ENCODE measurements around the gene NUP98. TPM values are rescaled to one million over a fixed set of nuclear protein-coding genes. Genes with fewer than 3 reads are reported as not detected.

The NUP98 gene
- total and polyA plus RNA-seq, 10 of the 15 experiments (the other 5 are each of a cell fraction or from before 2014, with no cell fraction given) = 21.7 to 108 (median 78.9) TPM

- peak; percentile 38; the same call in 1 of the 2 replicates for TF ChIP-seq EED (IDR thresholded peaks at IDR 0.05; ENCODE audit: low read depth)
- peak; percentile 29 for TF ChIP-seq SP1 (IDR thresholded peaks at IDR 0.05; ENCODE audit: low read depth, low read length)
- TF ChIP-seq ZNF274 (IDR thresholded peaks at IDR 0.05; ENCODE audit: insufficient read depth, insufficient read length) = no peak
- peak; percentile 11; the same call in 1 of the 2 replicates for TF ChIP-seq ZNF592 (IDR thresholded peaks at IDR 0.05)
- TF ChIP-seq NFYB (IDR thresholded peaks at IDR 0.05; ENCODE audit: insufficient read depth, low read depth, low read length) = no peak
- no peak for TF ChIP-seq SMAD1 (IDR thresholded peaks at IDR 0.05; ENCODE audit: low read depth, partially characterized antibody)
- peak; percentile 63 for TF ChIP-seq NR2F1 (conservative IDR thresholded peaks at IDR 0.05)
- no peak for TF ChIP-seq NR2C1 (IDR thresholded peaks at IDR 0.05)
- TF ChIP-seq NKRF (conservative IDR thresholded peaks at IDR 0.05) = peak; percentile 52; the same call in 1 of the 2 replicates
- no peak for TF ChIP-seq POU2F2 (IDR thresholded peaks at IDR 0.05; ENCODE audit: borderline replicate concordance, low read depth, low read length)
- peak; percentile 76; the same call in 1 of the 2 replicates for TF ChIP-seq YY1 (IDR thresholded peaks at IDR 0.05; ENCODE audit: low read depth, low read length)
- no peak for TF ChIP-seq ZBED1 (IDR thresholded peaks at IDR 0.05; ENCODE audit: borderline replicate concordance)
- TF ChIP-seq PAX5 (IDR thresholded peaks at IDR 0.05; ENCODE audit: borderline replicate concordance, low read depth, low read length) = no peak; the same call in 1 of the 2 replicates
- TF ChIP-seq JUND (IDR thresholded peaks at IDR 0.05; ENCODE audit: low read depth, low read length) = no peak
- 0 out of 2 replicates have a peak, but pooled peaks have one; percentile 71 for TF ChIP-seq FOXM1 (IDR thresholded peaks at IDR 0.05; ENCODE audit: low read depth, low read length)
Observed at GRCh38 chr11:3841426-3842350, 44.3 kb upstream of the NUP98 start (continued).

All from GM12878 (cell line).